Activated T-helper 1 cell treated with Interleukin-2 at 50 U/mL for 16 hours (primary cell): Measurements from ENCODE around the gene SPACA1.
"Not testable (repeated sequence)": the region's sequence is repeated elsewhere in the genome, so short reads cannot be mapped to it uniquely, and the experiment has no call there.

Experiments
- DNase-seq: peaks from one replicate; pipeline ENCODE4 v3.0.0-alpha.2; 2020; ENCODE audit warnings: low read depth

SPACA1 gene

GRCh38 chr6:88047510-88048150, at the start of gene SPACA1:
Gene SPACA1 (plus strand): TSS chr6:88047841. CDS start chr6:88047906, 65 bp downstream.
- no peak for DNase-seq

DNA sequence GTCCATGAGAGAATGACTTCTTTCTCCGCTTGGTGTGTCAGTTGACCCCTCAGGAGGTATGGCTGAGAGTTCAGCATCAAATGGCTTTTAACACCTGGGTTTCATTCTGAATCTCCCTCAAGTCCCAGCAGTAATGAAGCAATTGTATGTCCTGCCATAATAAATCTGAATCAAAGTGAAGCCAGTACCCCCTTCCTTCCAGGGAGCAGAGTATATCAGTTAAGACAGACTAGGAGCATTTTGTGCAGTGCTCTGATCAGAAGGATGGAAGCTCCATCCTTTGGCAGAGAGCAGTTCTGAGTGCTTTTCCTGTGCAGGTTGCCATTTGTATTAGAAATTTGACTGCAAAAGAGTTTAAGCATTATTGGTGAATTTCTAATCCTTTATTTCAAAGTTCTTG, 46.9 kb upstream of the SPACA1 start:
- no peak for DNase-seq

DNA sequence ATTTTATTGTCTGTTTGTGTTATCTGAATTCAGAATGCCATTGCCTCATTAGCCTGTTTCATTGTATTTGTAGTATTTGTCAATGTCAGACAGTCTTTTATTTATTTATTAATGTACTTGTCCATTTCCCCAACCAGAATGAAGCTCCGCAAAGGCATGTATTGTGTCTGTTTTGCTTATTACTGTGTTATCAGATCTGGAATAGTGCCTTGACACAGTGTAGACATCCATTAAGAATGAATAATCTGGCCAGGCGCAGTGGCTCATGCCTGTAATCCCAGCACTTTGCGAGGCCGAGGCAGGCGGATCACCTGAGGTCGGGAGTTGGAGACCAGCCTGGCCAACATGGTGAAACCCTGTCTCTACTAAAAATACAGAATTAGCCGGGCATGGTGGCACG, 46.4 kb upstream of the SPACA1 start:
- DNase-seq = not testable (repeated sequence)

DNA sequence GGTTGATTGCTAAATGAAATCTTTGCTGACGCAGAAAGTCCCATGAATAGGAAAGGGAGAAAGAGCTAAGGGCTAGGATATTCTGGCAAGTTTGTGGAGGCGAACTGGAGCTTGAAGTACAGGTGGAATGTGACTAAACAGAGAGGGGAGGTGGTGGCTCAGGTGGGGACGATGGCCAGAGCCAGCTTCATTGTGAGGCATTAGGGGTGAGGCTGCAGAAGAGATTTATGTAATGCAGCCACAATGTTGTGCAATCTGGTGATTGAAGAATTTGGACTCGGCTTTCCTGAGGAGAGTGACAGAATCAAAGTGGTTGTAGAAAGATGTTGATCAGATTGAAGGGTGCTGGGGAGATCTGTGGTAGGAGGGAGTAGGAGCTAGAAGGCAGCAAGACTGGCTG, 42.9 kb upstream of the SPACA1 start:
- no peak for DNase-seq

DNA sequence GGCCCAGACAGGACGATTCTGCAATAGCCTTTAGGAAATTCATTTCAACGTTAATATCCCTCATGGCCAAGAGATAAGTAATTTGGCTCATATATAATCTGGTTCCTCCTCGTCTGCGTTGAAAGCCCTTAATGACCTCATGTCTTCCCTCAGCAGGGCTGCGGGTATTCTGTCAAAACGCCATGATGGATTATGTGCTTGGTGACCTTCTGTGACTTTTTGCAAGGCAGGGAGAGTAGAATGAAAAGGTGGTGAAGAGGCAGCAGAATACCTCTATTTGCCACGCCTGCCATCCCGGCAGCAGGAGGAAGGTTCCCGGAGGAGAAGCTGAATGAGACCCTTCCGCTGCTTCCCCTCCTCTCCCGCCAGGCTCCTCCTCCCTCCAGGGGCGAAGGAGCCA, 41.1 kb upstream of the SPACA1 start:
- no peak for DNase-seq

- no peak for DNase-seq
Measured at GRCh38 chr6:88008411-88008810, 39.2 kb upstream of the SPACA1 start.

DNA sequence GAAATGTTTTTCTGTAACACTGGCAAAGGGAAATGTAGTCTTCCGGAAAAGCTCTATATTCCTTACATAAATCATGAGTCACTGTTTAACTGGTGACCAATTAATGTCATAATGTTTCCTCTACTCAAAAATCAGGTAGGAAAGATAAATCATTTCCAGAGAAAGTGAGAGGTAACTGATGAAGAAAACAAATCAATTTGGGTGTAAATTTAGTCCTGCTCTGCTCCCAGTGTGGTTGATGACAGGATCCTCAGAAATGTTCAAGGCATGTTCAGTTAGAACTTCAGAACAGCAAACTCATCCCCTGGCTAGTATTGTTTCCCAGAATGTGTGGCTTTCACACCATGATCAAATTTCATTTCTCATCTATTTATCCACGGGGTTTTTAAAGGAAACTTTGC, 38.8 kb upstream of the SPACA1 start:
- DNase-seq = no peak

GRCh38 chr6:88013015-88013414, 34.6 kb upstream of the SPACA1 start:
- DNase-seq = no peak

DNA sequence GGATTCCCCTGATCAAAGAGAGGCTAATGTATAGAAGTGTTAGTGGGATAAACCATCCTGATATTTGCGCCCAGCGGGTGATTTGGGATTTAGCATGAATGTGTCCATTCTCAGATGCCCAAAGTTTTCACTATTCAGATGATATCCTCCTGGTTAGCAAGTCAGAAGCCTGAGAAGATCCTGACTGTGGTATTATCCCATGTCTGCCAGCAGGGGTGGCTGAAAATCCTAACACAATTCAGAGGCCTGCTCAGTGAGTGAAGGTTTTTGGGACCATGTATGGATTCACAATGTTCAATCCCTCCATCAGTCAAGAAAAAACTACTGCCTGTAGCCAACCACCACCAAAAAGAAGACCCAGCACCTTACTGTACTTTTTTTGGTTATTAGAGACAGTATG, 34.1 kb upstream of the SPACA1 start:
- no peak for DNase-seq

DNA sequence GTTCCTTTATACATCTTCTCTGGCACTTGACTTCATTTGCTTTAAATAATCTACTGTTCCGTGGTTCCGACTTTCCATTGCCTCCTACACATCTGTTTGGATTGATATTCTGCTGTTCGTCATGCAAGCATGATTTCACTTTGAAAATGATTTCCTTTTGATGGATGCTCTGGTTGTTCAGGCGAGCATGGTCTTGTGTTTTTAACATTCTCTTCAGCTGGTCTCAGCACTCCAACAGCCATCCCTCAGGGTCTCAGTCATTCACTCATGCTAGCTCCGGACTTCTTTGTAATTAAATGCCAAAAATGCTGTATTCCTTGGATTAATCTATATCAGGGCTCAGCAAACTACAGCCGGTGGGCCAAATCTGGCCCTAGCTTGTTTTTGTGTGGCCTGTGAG, 27.2 kb upstream of the SPACA1 start:
- no peak for DNase-seq

GRCh38 chr6:88024696-88025095, 22.9 kb upstream of the SPACA1 start:
- DNase-seq = no peak

DNA sequence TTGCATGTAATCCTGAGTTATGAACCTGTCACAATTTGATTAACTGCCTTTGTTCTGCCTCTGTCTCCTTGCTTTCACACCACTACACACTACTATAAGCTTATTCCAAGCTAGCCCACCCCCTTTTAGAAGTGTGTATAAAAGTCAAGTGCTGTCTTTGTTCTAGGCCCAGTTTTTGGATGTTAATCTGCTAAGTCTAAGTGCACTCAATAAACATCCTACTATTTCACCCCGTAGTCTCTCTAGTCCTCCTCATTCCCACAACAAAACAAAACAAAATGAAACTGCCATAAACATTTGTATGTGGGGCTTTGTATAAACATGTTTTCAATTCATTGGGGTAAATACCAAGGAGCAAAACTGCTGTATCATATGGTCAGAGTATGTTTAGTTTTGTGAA, 16.1 kb upstream of the SPACA1 start:
- no peak for DNase-seq

- DNase-seq = no peak
Measured at GRCh38 chr6:88044530-88044929, 3.1 kb upstream of the SPACA1 start.

DNA sequence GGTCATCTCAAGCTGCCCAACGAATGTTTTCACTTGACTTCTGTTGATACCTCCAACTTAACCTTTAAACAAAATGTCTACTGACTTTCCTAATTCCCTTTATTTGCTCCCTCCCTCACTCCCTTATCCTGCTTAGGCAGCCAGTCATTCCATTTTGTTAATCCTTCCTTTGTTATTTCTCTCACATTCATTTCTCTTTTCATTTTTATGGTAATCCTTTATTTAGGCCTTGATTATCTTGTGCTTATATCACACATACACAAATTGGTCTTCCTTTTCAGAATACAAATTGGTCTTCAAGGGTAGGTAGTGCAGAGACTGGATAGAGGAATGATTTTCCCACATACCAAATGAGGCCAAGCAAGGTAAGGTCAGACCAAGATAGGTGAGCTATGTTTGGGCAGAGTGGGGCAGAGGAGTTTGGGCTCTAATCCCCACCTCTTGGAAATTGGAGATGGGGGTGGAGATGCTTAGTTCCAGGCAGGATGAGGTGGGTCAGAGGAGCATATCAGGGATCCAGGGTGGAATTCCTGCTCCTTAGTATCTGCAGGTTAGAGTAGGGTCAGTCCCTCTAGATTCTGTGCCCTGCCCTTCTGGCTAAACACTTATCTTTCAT, 2.0 kb upstream of the SPACA1 start:
- DNase-seq = no peak

DNA sequence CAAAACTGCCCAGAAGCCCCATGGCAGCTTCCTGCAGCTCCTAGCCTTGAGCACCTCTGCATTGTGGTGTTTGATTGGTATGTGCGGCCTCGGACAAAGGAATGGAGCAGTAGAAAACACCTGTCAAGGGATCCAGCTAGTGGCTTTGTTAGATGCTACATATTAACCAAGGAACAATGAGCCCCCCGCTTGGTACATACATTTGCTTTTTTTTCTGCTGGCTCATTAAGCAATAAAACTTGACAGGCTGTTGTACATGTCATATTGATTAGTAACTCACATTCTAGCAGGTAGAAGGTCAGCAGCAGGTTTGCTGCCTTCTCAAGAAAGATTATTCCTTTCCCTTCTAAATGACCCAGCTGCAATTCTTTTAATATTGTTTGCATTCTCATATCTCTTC, 937 bp downstream of the SPACA1 start:
- DNase-seq = no peak

DNA sequence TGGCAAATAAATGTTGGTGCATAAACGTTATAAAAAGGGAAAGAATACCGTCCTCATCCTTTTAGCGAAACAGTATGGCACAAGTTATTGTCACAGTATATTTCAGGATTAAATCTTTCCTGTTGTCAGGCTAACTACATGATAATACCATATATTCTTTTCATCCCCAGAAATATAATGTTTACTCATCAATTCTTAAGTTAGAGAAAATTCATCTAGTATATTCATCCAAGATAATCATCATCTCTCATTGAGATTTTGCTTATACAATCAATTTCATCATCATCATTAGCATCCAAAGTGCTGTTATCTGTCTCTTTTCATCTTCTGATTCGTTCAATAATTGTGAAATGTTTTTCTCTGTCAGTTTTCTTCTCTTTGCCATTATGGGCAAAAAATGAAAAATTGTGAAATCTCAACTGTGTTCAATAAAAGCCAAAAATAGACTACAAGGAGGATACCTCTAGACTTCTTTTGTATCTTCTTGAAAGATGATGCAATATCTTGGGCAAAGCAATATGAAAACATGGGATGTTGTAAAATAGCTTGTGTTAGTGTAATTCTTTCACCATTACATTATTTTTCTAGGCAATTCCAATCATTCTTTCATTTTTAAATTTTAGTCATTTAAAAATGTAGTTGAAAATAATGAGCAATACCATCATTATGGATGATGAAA, 2.6 kb downstream of the SPACA1 start:
- no peak for DNase-seq

DNA sequence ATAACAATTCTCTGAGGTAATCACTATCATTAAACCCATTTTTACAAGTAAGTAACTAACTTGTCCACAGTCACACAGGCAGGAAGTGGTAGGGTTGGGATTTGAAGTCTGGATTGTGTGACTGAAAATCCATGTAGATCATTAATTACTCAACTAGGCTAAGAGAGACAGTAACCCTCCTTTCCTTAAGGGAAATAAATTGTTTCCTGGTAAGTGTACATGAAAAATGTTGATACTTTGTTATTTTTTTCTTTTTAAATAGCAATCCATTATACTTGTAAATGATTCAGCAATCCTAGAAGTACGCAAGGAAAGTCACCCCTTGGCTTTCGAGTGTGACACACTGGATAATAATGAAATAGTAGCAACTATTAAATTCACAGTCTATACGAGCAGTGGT, 11.6 kb downstream of the SPACA1 start:
- no peak for DNase-seq

- DNase-seq = no peak
Measured at GRCh38 chr6:88062376-88062775, 14.7 kb downstream of the SPACA1 start.

- no peak for DNase-seq
Measured at GRCh38 chr6:88072462-88072861, 24.8 kb downstream of the SPACA1 start.

- DNase-seq = no peak
Measured at GRCh38 chr6:88074791-88075190, 27.1 kb downstream of the SPACA1 start.

DNA sequence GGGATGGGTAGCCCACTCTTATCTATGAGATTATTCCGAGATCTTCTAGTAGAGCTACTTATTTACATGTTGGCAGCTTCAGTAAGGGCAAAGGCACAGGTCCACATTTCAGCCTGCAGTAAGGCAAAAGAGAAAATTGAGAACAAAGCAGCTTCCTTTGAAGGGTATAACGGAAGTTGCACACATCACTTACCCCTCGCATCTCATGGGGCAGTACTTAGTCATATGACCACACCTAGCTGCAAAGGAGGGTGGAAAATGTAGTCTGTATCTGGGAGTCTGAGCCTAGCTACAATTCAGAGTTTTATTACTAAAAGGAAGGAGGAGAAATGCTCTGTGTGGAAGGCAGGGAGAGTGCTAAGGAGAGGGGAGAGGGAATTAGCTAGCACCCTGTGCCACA, 29.7 kb downstream of the SPACA1 start:
- no peak for DNase-seq

DNA sequence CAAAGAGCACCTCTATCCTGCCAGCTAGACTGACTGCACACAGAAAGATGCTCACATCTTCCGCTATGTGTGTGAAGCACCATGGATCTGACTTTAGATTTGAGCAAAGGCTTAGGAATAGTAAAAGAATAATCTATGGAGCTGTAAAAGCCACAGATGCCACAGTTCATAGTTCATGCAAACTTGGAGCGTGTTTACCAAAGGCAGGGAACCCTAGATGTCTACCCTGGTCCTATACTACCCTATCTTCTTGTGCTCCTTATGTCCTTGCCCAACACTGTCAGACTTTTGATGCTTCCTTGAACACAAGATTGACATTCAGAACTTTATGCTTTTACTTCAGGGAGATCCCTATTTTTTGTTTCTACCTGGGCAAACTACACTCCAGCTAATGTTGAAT, 39.2 kb downstream of the SPACA1 start:
- no peak for DNase-seq

DNA sequence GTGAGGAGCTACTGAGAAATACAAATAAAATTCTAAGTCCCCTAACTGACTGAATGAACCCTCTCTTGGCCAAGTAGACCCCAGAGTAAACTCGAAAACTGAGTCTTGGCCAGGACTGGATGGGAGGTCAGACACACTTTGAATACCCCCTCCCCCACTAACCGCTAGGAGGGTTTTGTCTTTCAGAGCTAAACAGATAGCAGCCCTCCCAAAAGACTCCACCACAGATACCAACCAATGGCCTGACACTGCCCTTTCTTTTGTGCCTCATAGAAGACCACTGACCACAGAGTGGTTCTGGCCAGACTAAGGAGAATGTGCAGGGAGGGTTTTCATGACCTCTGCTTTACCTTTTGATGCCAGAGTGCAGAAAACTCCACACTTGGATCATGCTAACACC, 42.1 kb downstream of the SPACA1 start:
- DNase-seq = no peak
